HCT116 (cell line): ENCODE measurements around the gene GPI. TPM values are rescaled to one million over a fixed set of nuclear protein-coding genes. Genes with fewer than 3 reads are reported as not detected.

Experiments used
- ATAC-seq: fragments of 200-7000 bp; cut with Tn5 transposase; 2 replicates; pipeline ENCODE4 v1.9.1; 2020; ENCODE audit warnings: mild to moderate bottlenecking, moderate library complexity
- BruUV-seq: library from RNA; stranded (reverse); fragments of 400-500 nt; replicated peaks from 2 replicates; lab custom pipeline; 2021; lab: Mats Ljungman, UMichigan
- CTCF ChIA-PET: fragments of 300-600 bp; sonication (Branson Sonifier 250); formaldehyde crosslinking; loops from one replicate; lab custom pipeline; 2021; ENCODE audit warnings: antibody characterized with exemption; lab: Charles Lee
- POLR2A ChIA-PET: fragments of 300-600, 350-600 bp; sonication (Branson Sonifier 250); formaldehyde crosslinking; loops from one replicate; lab custom pipeline; 2021; ENCODE audit warnings: antibody characterized with exemption; lab: Charles Lee
- RAD21 ChIA-PET, 2 experiments: fragments of 300-600 bp; sonication (Branson Sonifier 250); formaldehyde crosslinking; loops; one replicate each; lab custom pipeline; 2023; ENCODE audit warnings: low total read pairs in 2 of 2; ENCODE audit not compliant: uncharacterized antibody in 2 of 2, unreplicated experiment in 2 of 2, low non-redundant PET in 1 of 2; lab: Charles Lee
- DNase-seq: peaks from one replicate; pipeline ENCODE4 v3.0.0-alpha.2; 2010; ENCODE audit warnings: low read depth, low spot score
- H2AFZ ChIP-seq: fragments of 200-600 bp; shearing (Covaris generic), sonication (generic); 2 replicates; pipeline ENCODE4 v1.6.1; 2017; ENCODE audit warnings: low read depth, mixed run types, mixed read lengths, antibody characterized with exemption, low read length; ENCODE audit not compliant: poor library complexity, severe bottlenecking
- H3K27ac ChIP-seq: 2 replicates; pipeline ENCODE4 v1.5.1; 2012; ENCODE audit warnings: low read depth, low read length
- H3K27me3 ChIP-seq: fragments of 200-600 bp; sonication (generic); 2 replicates; pipeline ENCODE4 v1.6.1; 2016; ENCODE audit warnings: mixed run types, low read length, mixed read lengths; ENCODE audit not compliant: insufficient read depth
- H3K36me3 ChIP-seq, 2 experiments: fragments of 200-500 bp in 1 of 2; fragments of 200-600 bp in 1 of 2; sonication (Bioruptor generic) in 1 of 2; sonication (generic) in 1 of 2; 2 replicates each; pipeline versions ENCODE4 v1.5.1 to v1.6.1; 2014 to 2016; ENCODE audit warnings: low read length in 2 of 2, inconsistent platforms in 1 of 2, mixed read lengths in 1 of 2, mixed run types in 1 of 2; ENCODE audit not compliant: insufficient read depth in 2 of 2, control insufficient read depth in 1 of 2
- H3K4me1 ChIP-seq, 2 experiments: fragments of 200-600 bp in 1 of 2; sonication (generic) in 1 of 2; 2 replicates each; pipeline versions ENCODE4 v1.5.1 to v1.6.1; 2012 to 2017; ENCODE audit warnings: low read length in 2 of 2, inconsistent platforms in 1 of 2, mild to moderate bottlenecking in 1 of 2, mixed read lengths in 1 of 2, mixed run types in 1 of 2, moderate library complexity in 1 of 2; ENCODE audit not compliant: insufficient read depth in 2 of 2, control insufficient read depth in 1 of 2
- H3K4me2 ChIP-seq: fragments of 200-600 bp; sonication (generic); 2 replicates; pipeline ENCODE4 v1.6.1; 2017; ENCODE audit warnings: mixed run types, low read length, mixed read lengths
- H3K4me3 ChIP-seq, 2 experiments: fragments of 200-600 bp in 1 of 2; sonication (generic) in 1 of 2; replicated peaks in 1 of 2; 2 replicates each; pipeline ENCODE4 v1.5.1; 2011 to 2016; ENCODE audit warnings: low read length in 2 of 2, control low read depth in 1 of 2, low read depth in 1 of 2, mild to moderate bottlenecking in 1 of 2, mixed read lengths in 1 of 2, mixed run types in 1 of 2
- H3K79me2 ChIP-seq: fragments of 200-600 bp; sonication (generic); 2 replicates; pipeline ENCODE4 v1.6.1; 2017; ENCODE audit warnings: mild to moderate bottlenecking, mixed run types, low read length, moderate library complexity, mixed read lengths; ENCODE audit not compliant: insufficient read depth
- H3K9ac ChIP-seq: fragments of 200-600 bp; sonication (generic); 2 replicates; pipeline ENCODE4 v1.6.1; 2016; ENCODE audit warnings: low read length, mixed read lengths
- H3K9me2 ChIP-seq: fragments of 200-600 bp; sonication (generic), shearing (Covaris generic); 2 replicates; pipeline ENCODE4 v1.6.1; 2017; ENCODE audit warnings: mixed run types, mild to moderate bottlenecking, moderate library complexity; ENCODE audit not compliant: insufficient read depth
- H3K9me3 ChIP-seq, 2 experiments: fragments of 200-500 bp in 1 of 2; fragments of 200-600 bp in 1 of 2; sonication (Bioruptor generic) in 1 of 2; sonication (generic) in 1 of 2; 2 replicates each; pipeline ENCODE4 v1.6.1; 2014 to 2017; ENCODE audit warnings: low read length in 2 of 2, mixed read lengths in 2 of 2, inconsistent platforms in 1 of 2, low read depth in 1 of 2, mild to moderate bottlenecking in 1 of 2, mixed run types in 1 of 2, moderate library complexity in 1 of 2; ENCODE audit not compliant: control insufficient read depth in 1 of 2, insufficient read depth in 1 of 2
- H4K20me1 ChIP-seq: fragments of 200-600 bp; sonication (generic), shearing (Covaris generic); 2 replicates; pipeline ENCODE4 v1.6.1; 2017; ENCODE audit warnings: mixed run types, mild to moderate bottlenecking, moderate library complexity; ENCODE audit not compliant: insufficient read depth
- CBX3 ChIP-seq: IDR thresholded peaks from 2 replicates; pipeline ENCODE4 v1.6.1; 2012; ENCODE audit warnings: low read depth
- CEBPB ChIP-seq: IDR thresholded peaks from 2 replicates; pipeline ENCODE4 v1.6.1; 2012; ENCODE audit warnings: low read depth
- CTCF ChIP-seq, 3 experiments: fragments of 200-600 bp in 1 of 3; sonication (generic) in 1 of 3; IDR thresholded peaks in 2 of 3; conservative IDR thresholded peaks in 1 of 3; 2 replicates each; pipeline ENCODE4 v1.5.1; 2012 to 2017; ENCODE audit warnings: low read depth in 2 of 3, low read length in 2 of 3, antibody characterized with exemption in 1 of 3, borderline replicate concordance in 1 of 3, control low read depth in 1 of 3, mild to moderate bottlenecking in 1 of 3, mixed read lengths in 1 of 3, mixed run types in 1 of 3, moderate library complexity in 1 of 3; ENCODE audit not compliant: insufficient read depth in 1 of 3
- EGR1 ChIP-seq: IDR thresholded peaks from 2 replicates; pipeline ENCODE4 v1.6.1; 2012; ENCODE audit warnings: low read depth
- ELF1 ChIP-seq: IDR thresholded peaks from 2 replicates; pipeline ENCODE4 v1.6.1; 2012; ENCODE audit warnings: low read depth, borderline replicate concordance
- EZH2 ChIP-seq: fragments of 200-600 bp; sonication (generic); IDR thresholded peaks from 2 replicates; pipeline ENCODE4 v1.6.1; 2017; ENCODE audit warnings: antibody characterized with exemption, mixed run types
- EZH2phosphoT487 ChIP-seq: fragments of 200-600 bp; IDR thresholded peaks from 2 replicates; pipeline ENCODE4 v1.6.1; 2018; ENCODE audit warnings: antibody characterized with exemption, borderline replicate concordance
- FOSL1 ChIP-seq: IDR thresholded peaks from 2 replicates; pipeline ENCODE4 v1.6.1; 2012; ENCODE audit warnings: low read depth
- JUND ChIP-seq: IDR thresholded peaks from 2 replicates; pipeline ENCODE4 v1.6.1; 2012
- POLR2A ChIP-seq: IDR thresholded peaks from 2 replicates; pipeline ENCODE4 v1.7.0; 2011; ENCODE audit warnings: borderline replicate concordance; ENCODE audit not compliant: insufficient read depth, insufficient read length; ENCODE audit errors: extremely low read depth
- RAD21 ChIP-seq: IDR thresholded peaks from 2 replicates; pipeline ENCODE4 v1.6.1; 2012; ENCODE audit warnings: low read depth, mild to moderate bottlenecking
- SIN3A ChIP-seq: IDR thresholded peaks from 2 replicates; pipeline ENCODE4 v1.6.1; 2012; ENCODE audit warnings: low read depth
- SP1 ChIP-seq: IDR thresholded peaks from 2 replicates; pipeline ENCODE4 v1.6.1; 2012; ENCODE audit warnings: low read depth
- TCF7L2 ChIP-seq: IDR thresholded peaks from 2 replicates; pipeline ENCODE4 v1.7.0; 2011; ENCODE audit warnings: borderline replicate concordance, inconsistent platforms; ENCODE audit not compliant: insufficient read depth, insufficient read length; ENCODE audit errors: extremely low read depth
- YY1 ChIP-seq: IDR thresholded peaks from 2 replicates; pipeline ENCODE4 v1.6.1; 2011; ENCODE audit warnings: low read length, low read depth, moderate library complexity, mild to moderate bottlenecking; ENCODE audit not compliant: insufficient replicate concordance; ENCODE audit errors: extremely low read depth
- ZFX ChIP-seq: fragments of 450-650 bp; IDR thresholded peaks from 2 replicates; pipeline ENCODE4 v1.6.1; 2017
- ZNF274 ChIP-seq: fragments of 200-500 bp; sonication (Bioruptor generic); IDR thresholded peaks from 2 replicates; pipeline ENCODE4 v1.6.1; 2014; ENCODE audit warnings: mild to moderate bottlenecking, low read depth, low read length, inconsistent platforms
- intact Hi-C: fragments of 100-400 bp; cut with micrococcal nuclease; formaldehyde crosslinking; loops from 2 replicates; pipeline ENCODE4 v1.10.0; 2022
- total RNA-seq: library from RNA; stranded (reverse); gene quantifications from one replicate; pipeline ENCODE4 v1.2.1, GENCODE V29; 2021; ENCODE audit not compliant: unreplicated experiment
- TF ChIP-seq, protein P1 (sequence below): IDR thresholded peaks from 2 replicates; pipeline ENCODE4 v1.6.1; 2012

Gene GPI
- total RNA-seq, 1 experiment from 2014 or later = 787 TPM

DNA sequence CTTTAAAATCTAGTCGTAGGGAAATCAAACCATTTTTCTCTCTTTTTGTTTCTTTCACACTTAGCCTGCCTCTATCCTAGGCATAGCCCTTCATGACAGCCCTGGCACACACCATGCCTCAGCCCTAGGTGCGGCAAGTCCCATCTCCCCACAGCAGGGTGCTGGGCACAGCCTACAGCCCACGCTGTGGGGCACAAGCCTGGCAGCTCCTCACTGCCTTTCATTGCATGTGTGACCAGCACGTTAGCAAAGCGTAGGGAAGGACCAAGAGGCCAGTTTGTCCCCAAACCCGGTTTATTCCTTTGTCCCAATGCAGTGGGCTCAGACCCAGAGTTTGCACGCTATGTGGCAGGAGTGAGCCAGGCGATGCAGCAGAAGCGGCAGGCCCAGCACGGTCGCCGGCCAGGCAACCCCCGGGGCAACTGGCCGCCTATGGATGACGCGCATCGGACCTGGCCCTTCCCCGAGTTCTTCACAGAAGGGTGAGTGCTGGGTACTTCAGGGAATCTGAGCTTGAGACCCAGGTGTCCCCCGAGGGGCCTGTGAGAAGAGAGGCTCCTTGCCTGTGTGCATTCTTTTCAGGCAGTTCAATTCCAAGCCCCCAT, 17.3 kb upstream of the GPI start:
- Histone ChIP-seq H3K4me1 (peaks cover 0 to 5% of the 10 kb centered on the region in 2 experiments; a peak in 2 of 4 replicates), H3K79me2 (no peaks in the 10 kb centered on the region), H3K4me2 (no peak overlapping the region), H3K27ac (no peak overlapping the region), H2AFZ (no peak overlapping the region), H3K9ac (no peak overlapping the region), H3K9me2 (no peaks in the 10 kb centered on the region), H3K36me3 (peaks cover 2 to 4% of the 10 kb centered on the region in 2 experiments; a peak in 1 of 4 replicates), H3K27me3 (no peaks in the 10 kb centered on the region), H3K9me3 (no peaks in the 10 kb centered on the region), H3K4me3 (no peak overlapping the region), H4K20me1 (no peaks in the 10 kb centered on the region)
- ATAC-seq = no peak
- no peak for TF ChIP-seq SP1
- TF ChIP-seq EZH2 = no peak
- TF ChIP-seq FOSL1 = no peak
- no peak for TF ChIP-seq EZH2phosphoT487
- TF ChIP-seq, protein P1, sequence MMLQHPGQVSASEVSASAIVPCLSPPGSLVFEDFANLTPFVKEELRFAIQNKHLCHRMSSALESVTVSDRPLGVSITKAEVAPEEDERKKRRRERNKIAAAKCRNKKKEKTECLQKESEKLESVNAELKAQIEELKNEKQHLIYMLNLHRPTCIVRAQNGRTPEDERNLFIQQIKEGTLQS = no peak
- no peak for TF ChIP-seq EGR1
- no peak for TF ChIP-seq TCF7L2
- ChIA-PET POLR2A (no interaction called here), CTCF (interaction anchor here (0.6 kb wide), 1 partner anchor 131 kb away, joined by 5 read pairs; no protein-coding TSS in a partner anchor), RAD21 (no interaction called here)
- intact Hi-C loops = no loop called here
- no peak for DNase-seq
- BruUV-seq = no TSS peak

DNA sequence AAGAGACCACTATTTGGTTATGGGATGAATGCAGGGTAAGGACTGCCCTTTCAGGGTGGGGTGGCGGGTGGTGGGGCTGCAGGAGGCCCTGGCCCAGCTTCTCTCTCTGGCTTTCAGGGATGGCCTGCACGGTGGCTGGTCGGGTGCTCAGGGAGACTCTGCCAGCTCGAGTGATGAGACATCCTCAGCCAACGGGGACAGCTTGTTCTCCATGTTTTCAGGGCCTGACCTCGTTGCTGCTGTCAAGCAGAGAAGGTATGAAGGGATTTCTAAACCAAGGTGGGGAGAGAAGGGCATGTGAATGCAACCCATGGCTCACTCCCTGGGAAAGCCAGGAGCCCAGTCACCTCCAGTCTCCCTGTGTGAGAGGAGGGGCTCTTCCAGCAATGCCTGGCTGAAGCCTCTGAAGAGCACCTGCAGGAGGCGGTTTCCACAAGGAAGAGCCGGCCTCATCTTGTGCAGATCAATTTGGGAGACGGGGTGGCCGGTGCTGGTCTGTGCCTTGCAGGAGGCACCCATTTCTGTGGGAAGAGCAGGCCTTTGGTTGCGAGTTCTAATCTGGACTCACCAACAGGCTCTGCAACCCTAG, 16.0 kb upstream of the GPI start:
- intact Hi-C loops = no loop called here
- TF ChIP-seq SIN3A (no peak), CTCF (IDR thresholded peaks at IDR 0.05 in 2 of 3, conservative IDR thresholded peaks at IDR 0.05 in 1 of 3; ENCODE audit: borderline replicate concordance in 1 of 3, insufficient read depth in 1 of 3, low read depth in 2 of 3, low read length in 2 of 3) (no peak), POLR2A (no peak), CBX3 (no peak), ELF1 (no peak), JUND (no peak), SP1 (no peak), CEBPB (no peak), RAD21 (no peak), ZFX (no peak), ZNF274 (no peak), YY1 (no peak)

More for the DNA sequence above, 16.0 kb upstream of the GPI start:
- Histone ChIP-seq H3K27me3 (no peaks in the 10 kb centered on the region), H3K79me2 (no peaks in the 10 kb centered on the region), H3K36me3 (peaks cover 3 to 7% of the 10 kb centered on the region in 2 experiments; a peak in 2 of 4 replicates), H2AFZ (no peak overlapping the region), H3K9me2 (no peaks in the 10 kb centered on the region), H4K20me1 (no peaks in the 10 kb centered on the region), H3K27ac (no peak overlapping the region), H3K9me3 (no peaks in the 10 kb centered on the region), H3K9ac (no peak overlapping the region), H3K4me2 (no peak overlapping the region), H3K4me3 (no peak overlapping the region), H3K4me1 (peaks cover 0 to 5% of the 10 kb centered on the region in 2 experiments; a peak in 2 of 4 replicates)
- DNase-seq (no peak), ATAC-seq (no peak)
- BruUV-seq = no TSS peak
- CTCF ChIA-PET = no interaction called here
- RAD21 ChIA-PET = no interaction called here
- POLR2A ChIA-PET = no interaction called here
